ENCODE data around the gene TXNDC9.
"Not testable (repeated sequence)": the region's sequence is repeated elsewhere in the genome, so short reads cannot be mapped to it uniquely, and the experiment has no call there.

Gene TXNDC9

DNA sequence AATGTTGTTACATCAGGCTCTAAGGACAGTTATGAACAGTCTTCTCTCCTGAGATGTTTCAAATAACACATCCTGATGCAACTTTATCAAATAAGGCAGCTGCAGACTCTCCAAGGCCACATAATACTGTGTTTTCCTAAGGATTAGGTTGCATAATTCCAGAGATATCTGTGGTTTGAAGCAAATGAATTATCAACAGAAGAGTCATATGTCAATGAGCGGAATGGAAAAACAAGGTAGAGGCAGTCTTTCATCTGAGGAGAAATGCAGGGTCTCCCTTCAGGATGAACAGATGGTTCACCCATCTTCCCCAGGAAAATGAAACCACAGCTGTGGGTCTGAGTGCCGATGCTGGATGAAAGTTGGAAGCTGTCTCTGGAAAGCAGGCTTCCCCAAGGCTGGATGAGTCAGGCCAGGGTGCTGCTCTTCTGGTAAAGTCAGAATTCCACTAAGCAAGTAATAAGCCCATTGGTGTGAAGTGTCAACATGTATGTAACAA is 57.3 kb downstream of the TXNDC9 start:
- TF ChIP-seq ZFX (IDR thresholded peaks at IDR 0.05; ENCODE audit: borderline replicate concordance) = no peak
- TF ChIP-seq, protein P1, sequence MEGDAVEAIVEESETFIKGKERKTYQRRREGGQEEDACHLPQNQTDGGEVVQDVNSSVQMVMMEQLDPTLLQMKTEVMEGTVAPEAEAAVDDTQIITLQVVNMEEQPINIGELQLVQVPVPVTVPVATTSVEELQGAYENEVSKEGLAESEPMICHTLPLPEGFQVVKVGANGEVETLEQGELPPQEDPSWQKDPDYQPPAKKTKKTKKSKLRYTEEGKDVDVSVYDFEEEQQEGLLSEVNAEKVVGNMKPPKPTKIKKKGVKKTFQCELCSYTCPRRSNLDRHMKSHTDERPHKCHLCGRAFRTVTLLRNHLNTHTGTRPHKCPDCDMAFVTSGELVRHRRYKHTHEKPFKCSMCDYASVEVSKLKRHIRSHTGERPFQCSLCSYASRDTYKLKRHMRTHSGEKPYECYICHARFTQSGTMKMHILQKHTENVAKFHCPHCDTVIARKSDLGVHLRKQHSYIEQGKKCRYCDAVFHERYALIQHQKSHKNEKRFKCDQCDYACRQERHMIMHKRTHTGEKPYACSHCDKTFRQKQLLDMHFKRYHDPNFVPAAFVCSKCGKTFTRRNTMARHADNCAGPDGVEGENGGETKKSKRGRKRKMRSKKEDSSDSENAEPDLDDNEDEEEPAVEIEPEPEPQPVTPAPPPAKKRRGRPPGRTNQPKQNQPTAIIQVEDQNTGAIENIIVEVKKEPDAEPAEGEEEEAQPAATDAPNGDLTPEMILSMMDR (IDR thresholded peaks at IDR 0.05) = no peak
- no peak overlapping the region for H3K27ac ChIP-seq

DNA sequence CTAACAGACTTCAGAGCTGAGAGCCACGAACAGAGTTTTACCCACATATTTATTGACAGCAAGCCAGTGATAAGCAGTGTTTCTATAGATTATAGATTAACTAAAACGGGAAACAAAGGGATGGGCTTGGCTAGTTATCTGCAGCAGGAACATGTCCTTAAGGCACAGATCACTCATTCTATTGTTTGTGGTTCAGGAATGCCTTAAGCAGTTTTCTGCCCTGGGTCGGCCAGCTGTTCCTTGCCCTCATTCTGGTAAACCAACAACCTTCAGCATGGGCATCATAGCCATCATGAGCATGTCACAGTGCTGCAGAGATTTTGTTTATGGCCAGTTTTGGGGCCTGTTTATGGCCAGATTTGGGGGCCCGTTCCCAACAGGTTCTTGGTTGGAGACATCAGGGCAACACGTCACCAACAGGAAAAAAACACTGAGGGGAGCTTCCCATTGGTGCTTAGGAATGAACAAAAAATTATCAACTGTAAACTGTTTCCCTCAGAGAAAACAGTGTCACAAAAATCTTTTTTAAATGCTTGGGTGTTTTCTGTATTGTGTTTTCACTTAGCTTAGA is 57.9 kb downstream of the TXNDC9 start:
- H3K27ac ChIP-seq = not testable (repeated sequence)

DNA sequence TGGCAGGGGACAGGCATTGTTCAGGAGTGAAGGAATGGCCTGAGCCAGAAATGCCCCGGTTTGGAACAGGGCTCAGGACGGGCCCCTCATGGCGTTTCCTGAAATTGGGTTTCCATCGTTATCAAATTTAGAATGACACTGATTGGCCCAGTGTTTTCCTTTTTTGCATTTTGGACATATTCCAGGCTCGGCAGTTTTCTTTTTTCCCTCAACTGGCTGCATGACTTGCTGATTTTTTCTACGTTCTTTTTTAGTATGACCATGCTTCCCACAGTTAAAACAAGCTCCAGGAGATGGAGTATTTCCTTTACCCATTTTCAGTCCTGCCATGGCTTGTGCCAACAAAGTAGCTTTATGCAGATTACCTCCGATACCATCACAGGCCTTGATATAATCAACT is 60.3 kb downstream of the TXNDC9 start:
- TF ChIP-seq ZFX (IDR thresholded peaks at IDR 0.05; ENCODE audit: borderline replicate concordance) = no peak
- TF ChIP-seq, protein P1 (IDR thresholded peaks at IDR 0.05) = no peak

More for the DNA sequence above, 60.3 kb downstream of the TXNDC9 start:
- no peak overlapping the region for H3K27ac ChIP-seq
